Measurements from ENCODE around the gene OR5B17.

GRCh38 chr11:58394195-58394594 is 35.3 kb upstream of the OR5B17 start:
- TF ChIP-seq CTCF (IDR thresholded peaks at IDR 0.05), result no peak
- no peak for TF ChIP-seq POLR2A (IDR thresholded peaks at IDR 0.05)

Data from adrenal gland (tissue), 5 donors.